Dermis blood vessel endothelial cell (primary cell): ENCODE data around the gene RND2. TPM values are rescaled to one million over a fixed set of nuclear protein-coding genes. Genes with fewer than 3 reads are reported as not detected.
A peak's percentile ranks its signal among the peaks of the same experiment; 100 is the strongest.

ENCODE experiments used
- DNase-seq: peaks from one replicate; pipeline ENCODE4 v3.0.0; 2010
- total RNA-seq: library from RNA; depleted of rRNA; stranded (reverse); fragments of >200 nt; gene quantifications from 2 replicates; pipeline ENCODE4 v1.2.3, GENCODE V29; 2014

The RND2 gene
- total RNA-seq, 1 donor from 2014 or later, result 0.17 TPM

DNA sequence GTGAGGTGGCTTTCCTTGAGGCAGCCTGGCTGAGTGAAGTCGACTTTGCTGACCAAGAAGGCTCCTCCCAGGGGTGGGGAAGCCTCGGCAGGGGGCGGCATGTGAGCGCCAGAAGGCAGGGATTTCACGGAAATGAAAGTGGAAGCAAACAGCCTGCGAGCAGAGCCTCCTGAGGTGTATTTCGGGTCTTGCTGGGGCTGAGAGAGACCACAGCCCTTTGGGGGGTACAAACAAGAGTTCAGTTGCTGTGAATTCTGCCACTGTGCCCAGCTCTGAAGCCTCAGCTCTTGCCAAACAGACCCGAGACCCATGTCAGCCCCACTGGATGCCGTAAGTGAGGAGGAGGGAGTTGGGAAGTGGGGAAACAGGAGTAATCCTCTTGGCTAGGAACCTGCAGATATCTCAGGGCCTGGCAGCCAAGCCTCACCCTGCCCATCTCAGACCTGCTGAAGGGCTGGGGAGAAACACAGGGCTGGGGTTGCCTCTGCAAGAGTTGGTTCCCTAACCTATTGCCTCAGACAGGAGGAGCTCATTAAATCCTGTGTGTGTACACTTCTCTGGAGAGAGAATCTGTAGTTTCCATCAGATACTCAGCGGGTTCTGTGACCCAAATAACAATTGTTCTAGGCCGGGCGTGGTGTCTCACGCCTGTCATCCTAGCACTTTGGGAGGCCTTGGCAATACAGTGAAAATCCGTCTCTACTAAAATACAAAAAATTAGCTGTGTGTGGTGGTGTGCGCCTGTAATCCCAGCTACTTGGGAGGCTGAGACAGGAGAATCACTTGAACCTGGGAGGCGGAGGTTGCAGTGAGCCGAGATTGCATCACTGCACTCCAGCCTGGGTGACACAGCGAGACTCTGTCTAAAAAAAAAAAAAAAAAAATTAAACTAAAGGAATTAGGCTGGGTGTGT lies 18.1 kb upstream of the RND2 start, which contains the start of gene IFI35:
Gene IFI35 (plus strand): TSS at position 146 of the 913 bp plus-strand sequence. CDS start 164 bp downstream, at position 310.
- DNase-seq, result peak; percentile 92

DNA sequence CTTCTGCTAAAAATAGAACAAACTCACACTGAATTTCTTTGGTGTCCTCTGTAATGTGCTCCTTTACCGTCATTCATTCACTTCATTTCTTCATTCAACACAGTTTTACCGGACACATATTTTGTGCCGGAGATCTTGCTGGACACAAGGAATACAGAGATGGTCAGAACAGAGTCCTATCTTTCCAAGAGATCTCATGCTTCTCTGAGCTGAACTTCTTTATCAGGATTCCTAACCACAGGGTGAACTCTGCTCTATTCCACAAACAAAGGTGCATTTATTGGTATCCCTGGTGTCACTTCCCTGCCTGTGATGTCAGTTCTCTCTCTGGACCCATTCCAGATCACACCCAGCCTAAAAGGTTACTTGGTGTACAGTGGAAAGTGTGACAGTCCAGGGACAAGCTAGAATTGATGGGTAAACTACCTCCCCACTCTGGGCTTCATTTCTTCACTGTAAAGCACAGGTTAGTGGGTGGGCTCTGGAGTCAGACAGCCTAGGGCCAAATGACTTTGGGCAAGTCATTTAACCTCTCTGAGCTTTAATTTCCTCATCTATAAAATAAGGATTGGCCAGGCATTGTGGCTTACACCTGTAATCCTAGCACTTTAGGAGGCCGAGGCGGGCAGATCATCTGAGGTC lies 14.2 kb upstream of the RND2 start:
- no peak for DNase-seq

DNA sequence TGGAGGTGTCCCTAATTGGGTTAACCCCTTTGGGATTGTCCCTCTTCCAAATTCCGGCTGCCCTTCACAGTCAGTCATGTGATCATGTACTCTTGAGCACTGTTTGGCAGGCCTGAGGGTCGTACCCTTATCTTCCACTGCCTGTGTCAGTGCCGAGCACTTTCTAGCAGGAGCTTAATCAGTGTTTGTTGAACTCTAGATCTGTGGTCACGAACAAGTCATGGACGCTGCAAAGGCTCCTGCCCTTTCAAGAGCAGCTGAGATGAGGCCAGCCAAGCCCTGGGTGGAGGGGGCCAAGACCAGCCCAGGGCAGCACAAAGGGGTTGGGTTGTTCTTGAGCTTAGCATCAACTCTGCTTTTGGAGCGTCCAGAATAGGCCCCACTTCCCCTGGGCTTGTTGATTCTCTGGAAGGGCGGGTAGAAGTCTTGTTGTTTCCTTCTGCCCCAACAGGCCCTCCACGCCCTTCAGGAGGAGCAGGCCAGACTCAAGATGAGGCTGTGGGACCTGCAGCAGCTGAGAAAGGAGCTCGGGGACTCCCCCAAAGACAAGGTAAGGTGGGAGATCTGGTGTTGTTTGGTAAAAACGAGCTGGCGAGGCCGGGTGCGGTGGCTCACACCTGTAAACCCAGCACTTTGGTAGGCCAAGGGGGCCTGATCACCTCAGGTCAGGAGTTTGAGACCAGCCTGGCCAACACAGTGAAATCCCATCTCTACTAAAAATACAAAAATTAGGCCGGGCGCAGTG lies 13.1 kb upstream of the RND2 start:
- no peak for DNase-seq

DNA sequence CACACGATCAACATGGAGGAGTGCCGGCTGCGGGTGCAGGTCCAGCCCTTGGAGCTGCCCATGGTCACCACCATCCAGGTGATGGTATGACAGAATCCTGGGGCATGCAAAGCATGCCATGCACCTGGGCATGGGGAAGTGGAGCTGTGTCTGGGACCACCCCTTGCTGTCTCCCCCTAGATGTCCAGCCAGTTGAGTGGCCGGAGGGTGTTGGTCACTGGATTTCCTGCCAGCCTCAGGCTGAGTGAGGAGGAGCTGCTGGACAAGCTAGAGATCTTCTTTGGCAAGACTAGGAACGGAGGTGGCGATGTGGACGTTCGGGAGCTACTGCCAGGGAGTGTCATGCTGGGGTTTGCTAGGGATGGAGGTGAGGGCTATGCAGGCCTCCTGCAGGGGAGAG lies 11.7 kb upstream of the RND2 start:
- no peak for DNase-seq

DNA sequence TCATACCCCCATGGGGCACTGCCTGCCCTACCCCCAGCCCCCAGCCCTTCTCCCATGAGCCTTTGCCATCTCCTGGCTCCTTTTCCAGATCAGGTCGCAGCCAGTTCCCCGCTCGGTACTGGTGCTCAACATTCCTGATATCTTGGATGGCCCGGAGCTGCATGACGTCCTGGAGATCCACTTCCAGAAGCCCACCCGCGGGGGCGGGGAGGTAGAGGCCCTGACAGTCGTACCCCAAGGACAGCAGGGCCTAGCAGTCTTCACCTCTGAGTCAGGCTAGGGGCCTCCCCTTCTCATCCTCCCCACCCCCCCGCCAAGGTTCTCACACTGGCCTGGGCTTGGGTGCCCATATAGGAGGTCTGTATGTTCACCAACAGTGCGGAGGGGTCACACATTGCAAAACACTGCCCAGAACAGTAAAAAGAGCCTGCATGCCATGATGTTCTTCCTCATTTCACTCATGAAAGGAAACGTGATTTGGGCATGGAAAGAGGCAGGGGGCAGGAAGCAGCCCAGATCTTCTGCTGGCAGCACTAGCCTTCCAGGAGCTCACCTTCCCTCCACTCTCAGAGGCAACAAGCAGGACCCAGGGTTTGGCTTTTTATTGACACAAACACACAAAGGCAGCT lies 10.9 kb upstream of the RND2 start:
- no peak for DNase-seq

DNA sequence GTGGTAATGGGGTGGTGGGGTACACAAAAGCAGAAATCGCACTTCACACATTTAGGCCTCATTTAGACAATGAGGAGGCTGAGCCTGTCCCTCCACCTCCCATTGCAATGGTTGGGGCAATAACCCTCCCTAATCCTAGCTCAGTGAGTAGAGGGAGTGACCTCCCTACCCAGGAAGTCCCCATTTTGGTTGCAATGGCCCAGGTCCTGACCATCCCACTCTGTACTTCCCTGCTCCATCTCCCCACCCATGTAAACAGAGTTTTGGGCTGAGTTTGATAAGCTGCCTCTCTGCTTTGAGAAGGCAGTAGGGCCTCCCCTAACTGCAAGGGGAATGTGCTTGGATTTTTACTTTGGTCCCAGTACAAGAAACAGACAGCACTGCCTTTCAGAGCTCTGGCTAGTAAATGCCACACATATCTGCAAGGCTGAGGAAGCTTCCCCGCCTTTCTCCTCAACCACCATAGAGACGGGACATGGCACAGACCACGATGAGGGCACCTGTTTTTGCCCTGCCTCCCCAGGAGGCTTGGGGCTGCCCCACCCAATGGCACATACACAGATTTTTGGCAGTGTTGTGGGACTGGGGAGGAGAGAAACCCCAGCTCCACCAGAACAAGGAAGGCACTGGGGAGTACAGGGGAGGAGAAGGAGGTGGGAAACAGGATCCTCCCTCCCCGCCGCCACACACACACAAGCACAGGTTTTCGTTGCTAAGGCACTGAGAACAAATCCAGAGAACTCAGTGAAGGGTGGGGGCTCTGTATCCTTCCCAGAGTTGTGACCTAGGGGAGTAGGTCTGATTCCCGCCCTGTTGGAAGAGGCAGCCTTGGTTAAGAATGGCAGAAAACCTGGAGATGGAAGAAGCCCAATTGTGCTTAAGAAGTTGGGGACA lies 10.1 kb upstream of the RND2 start:
- DNase-seq, result no peak

DNA sequence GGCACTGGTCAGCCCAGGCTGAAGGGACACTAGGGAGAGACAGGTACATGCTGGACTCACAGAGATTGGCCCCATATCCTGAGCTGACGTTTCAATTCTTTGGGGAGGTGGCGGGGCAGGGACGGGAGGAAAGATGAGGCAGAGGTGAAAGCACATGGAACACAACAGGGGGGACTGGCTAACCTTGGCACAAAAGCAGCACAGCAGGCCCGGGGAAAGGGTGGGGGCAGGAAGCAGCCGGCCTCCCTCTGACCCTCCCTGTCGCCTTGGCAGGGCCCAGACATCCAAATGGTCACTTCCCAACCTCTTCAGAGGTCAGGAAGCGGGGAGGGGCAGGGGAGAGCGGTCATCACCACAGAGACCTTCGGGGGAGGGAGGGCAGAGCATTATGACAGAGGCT lies 9.5 kb upstream of the RND2 start:
- DNase-seq, result peak; percentile 83

DNA sequence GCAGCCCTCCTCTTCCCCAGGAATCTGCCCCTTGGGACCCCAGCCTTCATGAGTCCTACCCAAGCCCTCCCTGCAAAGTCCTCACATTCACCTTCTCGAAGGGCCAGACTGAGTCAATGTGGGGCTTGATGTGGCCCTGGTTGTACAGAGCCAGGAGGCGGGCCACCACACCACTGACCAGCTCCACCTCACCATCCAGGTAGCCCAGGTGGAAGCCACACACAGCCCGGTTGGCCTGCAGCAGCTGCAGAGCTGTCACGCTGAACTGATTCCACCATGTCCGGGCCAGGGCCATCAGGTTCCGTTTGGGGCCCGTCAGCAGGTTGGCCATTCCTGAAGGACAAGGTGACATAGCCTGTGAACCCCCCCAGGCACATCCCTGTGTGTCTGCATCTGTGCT lies 8.8 kb upstream of the RND2 start:
- no peak for DNase-seq

DNA sequence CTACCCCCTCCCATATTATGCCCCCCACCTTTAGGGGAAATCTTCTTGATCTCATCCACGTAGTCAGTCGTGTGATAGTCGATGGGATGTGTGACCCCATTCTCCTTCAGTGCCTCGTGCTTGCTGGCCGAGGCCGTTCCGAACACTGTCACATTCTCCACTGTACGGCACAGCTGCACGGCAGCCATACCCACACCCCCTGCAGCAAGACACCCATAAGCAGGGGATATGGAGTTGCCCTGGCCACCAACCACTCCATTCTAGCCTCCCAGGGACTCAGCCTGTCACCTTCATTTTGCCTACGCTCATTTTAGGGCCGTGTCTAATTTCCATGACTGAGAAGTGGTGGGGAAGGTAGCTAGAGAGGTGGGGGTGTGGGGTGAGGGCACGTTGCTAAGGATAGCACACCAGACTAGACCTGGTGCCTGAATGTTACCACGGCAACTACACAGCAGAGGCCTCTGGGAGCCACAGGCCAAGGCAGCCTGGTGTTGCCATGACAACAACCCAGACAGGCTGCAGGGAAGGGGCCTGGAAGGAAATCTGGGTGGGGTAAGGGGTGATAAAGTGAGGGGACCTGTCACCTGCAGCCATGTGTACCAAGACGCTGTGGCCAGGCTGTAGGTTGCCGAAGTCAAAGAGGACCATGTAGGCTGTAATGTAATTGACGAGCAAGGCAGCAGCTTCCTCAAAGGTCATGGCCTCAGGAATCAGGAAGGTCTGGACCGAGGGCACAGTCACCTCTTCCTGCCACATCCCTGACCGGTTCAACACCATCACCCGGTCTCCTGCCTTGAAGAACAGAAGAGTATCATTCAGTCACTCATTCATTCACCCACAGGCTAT lies 6.8 kb upstream of the RND2 start:
- DNase-seq, result peak; percentile 46

DNA sequence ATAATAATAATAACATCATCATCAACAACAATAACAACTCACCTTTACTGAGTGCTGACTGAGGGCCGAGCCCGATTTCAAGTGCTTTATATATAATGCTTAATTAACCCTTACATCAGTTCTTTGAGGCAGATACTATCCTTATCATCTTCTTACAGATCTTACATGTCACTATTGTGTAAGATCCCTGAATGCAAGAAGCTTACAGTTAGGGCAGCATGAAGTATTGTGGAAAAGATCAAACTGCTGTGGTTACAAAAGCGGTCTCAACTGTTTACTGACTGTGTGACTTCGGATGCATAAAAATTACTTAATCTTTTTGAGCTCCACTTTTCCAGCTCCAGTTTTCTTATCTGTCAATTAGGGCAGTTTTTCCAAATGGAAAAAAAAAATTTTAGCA lies 6.1 kb upstream of the RND2 start:
- no peak for DNase-seq

DNA sequence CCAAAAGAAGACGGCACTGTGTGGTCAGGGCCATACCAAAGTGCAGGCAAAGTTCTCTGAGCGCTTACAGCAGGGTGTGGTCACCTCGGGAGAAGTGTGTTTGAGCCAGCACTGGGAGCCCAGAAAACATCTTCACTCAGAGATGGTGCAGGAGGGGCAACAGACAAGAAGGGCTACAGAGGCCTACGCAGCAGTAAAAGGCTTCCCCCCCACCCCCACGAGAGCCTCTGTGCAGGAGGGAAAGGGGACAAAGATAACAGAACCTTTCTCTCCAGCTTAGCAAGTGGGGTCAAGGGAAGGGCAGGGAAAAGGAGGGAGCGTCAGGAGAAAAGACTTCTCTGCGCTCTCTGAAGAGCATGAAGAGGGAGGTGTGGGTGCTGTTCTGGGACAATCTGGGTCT lies 5.6 kb upstream of the RND2 start:
- no peak for DNase-seq

DNA sequence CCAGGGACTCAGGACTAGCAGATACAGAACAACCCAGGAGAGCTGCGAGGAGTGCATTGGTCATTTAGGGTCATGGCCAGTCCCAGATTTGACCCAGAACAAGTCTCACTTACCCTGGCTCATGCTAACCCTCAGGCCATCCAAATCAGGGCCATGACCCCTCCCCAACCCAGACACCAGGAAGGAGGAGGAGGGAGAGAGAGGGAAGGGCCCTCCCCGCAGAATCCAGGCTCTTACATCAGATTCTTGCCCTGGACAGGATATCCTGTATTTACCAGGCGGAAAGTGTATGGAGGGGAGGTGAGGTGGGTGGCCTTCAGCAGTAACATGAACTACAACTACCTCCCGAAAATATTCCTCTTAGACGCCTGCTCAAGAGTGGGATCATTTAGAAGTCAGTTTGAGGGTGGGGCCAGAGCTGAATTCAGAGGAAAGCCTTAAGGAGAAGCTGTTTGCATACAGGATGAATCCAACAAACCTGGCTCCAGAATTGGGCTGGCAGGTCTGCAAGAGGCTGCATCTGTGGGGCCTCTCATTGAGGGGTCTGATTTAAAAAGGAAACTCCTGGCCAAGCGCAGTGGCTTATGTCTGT lies 4.9 kb upstream of the RND2 start:
- DNase-seq, result peak; percentile 75

DNA sequence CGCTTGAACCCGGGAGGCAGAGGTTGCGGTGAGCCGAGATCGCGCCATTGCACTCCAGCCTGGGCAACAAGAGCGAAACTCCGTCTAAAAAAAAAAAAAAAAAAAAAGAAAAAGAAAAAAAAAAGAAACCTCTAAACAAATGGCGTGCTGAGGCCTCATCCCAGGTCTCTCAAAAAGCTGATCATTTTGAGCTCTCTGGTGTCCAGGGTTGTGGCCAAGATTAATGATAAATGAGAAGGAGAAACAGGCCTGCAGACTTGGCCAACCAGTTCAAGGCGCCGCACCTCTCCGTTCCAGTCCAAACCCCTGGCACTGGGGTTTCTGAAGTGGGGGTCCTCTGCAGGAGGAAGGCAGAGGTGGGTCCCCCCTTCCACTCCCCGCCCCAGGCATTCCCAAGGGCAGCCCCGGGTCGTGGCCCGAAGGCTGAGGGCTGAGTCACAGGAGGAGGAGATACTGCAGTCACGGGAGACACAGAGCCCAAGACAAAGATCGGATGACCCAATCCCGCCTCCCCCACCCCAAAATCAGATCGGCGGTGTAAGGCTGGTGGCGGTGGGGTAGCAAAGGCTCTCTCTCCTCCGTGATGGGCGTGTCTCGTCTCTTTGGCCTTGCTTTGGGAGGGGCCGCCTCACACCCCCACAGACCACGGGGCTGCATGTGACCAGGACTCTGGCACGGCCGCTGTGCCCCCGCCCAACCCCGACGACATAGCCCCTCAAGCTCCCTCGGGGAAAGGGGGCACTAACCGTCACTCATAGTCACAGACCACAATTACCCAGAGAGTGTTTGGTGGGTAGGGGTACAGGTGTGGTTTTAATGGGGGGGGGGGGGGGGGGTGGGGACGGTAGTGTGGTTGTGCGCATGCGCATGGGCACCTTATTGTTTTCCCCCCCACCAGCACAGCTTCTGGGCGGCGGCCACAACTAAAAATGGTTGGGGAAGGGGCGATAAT lies 4.0 kb upstream of the RND2 start:
- DNase-seq, result peak; percentile 74

DNA sequence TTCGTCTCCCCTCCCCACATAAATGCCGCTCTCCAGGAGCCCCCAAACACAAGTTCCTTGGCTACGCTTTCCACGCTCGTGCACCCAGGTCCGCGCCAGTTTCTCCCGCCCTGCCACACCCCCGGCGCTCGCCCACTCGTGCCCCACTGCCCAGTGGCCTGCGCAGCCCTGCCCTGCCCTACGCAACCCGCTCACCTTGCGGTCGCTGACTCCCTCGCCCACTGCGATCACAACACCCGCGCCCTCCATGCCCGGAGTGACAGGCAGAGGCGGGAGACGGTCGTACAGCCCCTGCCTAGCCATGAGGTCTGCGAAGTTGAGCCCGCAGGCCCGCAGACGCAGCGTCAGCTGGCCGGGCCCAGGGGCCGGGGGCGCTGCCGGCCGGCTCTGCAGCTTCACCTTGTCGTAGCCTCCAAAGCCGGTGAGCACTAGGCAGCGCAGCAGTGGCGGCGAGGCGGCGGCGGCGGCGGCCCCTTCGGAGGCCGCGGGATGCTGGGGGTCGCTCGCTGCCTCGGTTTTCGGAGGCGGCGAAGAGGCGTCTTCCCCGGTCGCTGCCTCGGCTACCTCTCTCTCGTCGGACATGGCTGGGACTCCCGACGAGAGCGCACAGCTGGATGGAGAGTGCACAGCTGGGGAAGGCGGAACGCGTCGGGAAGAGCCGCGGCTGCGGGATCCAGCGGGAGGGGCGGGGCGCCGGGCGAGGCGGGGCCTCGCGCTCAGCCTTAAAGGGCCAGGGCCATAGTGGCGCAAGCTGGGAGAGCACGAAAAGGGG lies 3.1 kb upstream of the RND2 start, which contains the start of gene VAT1:
Gene VAT1 (minus strand): TSS at position 645 of the 772 bp plus-strand sequence. CDS start 63 bp downstream, at position 582.
- DNase-seq, result peak; percentile 82

DNA sequence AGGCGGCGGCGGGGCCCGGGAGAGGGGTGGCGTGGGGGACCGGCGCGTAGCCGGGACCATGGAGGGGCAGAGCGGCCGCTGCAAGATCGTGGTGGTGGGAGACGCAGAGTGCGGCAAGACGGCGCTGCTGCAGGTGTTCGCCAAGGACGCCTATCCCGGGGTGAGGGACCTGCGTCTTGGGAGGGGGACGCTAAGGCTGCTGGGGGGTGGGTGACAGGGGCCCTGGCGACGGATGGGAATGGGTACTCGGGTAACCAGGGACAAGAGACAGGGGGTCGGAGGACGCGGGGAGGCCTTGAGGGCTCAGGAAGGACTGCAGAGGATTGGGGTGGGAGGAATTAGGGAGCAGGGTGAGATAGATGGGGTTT lies 243 bp downstream of the RND2 start:
- no peak for DNase-seq

DNA sequence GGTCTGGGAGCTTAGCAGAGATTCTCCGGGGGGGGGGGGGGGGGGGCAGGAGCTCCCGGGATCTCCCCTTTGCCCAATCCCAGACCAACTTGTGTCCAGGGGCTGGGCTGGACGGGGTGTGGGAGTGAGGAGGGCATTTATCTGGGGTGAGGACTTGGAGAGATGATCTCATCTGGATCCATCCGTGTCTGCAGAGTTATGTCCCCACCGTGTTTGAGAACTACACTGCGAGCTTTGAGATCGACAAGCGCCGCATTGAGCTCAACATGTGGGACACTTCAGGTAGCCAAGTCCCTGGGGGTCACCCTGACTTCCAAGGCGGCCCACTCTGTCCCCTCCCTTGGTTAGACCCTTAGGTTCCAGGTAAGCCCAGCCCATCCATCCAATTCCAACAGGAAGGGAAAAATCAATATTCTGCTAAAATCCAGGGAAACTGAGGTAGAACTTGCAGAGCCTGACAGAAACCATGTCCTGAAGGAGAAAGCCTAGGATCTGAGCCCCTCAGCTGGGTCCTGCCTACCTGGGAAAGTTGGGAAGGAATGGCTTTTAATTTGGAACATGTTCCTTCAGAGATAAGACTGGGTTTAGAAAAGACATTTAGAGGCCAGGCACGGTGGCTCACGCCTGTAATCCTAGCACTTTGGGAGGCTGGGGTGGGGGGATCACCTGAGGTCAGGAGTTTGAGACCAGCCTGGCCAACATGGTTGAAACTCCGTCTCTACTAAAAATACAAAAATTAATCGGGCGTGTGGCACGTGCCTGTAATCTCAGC lies 921 bp downstream of the RND2 start:
- DNase-seq, result no peak

DNA sequence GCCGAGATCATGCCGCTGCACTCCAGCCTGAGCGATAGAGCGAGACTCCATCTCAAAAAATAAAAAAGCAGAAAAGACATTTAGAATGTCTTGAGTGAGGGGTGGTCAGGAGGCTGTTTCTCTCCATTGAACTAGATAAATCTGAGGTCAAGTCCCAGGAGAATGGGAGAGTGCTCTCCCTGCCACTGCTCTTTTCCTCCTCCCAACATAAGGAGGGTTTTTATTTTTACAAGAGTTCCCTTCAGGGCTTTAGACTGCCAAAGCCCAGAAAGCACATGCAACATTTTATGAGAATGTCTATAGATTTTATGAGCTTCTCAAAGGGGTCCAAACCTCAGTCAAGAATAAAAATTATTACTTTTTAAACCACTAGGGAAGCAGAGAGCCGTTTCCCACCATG lies 1.6 kb downstream of the RND2 start:
- no peak for DNase-seq
